GM19397 (cell line): ENCODE results near the gene TMCC2.

Experiments
- ATAC-seq: cut with Tn5 transposase; IDR thresholded peaks from one replicate; pipeline ENCODE4 v1.9.1; 2021; ENCODE audit warnings: mild to moderate bottlenecking, moderate library complexity; ENCODE audit not compliant: unreplicated experiment

Gene TMCC2

GRCh38 chr1:205237526-205238484 is 10.1 kb downstream of the TMCC2 start:
- ATAC-seq: no peak

DNA sequence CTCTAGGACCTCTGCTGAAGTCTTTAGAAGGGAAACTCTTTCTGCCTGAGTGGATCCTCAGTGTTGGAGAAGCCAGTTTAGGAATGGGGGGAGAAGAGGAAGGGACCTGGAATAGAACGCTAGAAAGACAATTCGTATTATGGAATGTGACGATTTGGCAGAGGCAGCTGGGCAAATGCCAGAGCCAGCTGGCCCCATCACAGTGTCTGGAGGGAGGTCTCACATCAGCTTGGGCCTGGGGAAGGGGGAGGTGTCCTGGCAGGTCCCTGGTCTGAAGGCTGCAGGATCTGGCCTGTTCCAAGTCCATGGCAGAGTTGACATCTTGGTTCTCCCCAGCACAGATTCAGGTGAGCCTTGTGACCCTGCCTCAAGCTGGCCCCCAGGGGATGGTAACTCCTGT is 11.3 kb downstream of the TMCC2 start:
- no peak for ATAC-seq

DNA sequence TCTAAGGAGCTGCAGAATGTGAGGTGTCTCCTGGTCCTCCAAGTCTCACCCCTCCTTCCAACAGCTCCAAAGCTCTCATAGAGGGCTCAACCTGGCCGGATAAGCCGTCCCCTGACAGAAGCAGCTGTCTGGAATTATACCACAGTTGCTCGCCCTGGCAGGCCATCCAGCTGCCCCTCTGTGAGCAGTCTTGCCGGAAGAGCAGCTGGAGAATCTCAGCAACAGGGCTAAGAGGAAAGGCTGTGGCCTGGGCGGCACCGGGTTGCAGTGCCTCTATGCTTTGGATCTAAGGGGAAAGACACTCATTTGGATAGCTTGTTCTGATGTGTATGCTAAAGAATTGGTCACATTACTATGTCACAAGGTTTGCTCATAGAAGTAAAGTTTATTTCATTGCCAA is 12.4 kb downstream of the TMCC2 start:
- no peak for ATAC-seq

- ATAC-seq: no peak
Observed at GRCh38 chr1:205240569-205240968, 12.8 kb downstream of the TMCC2 start.

DNA sequence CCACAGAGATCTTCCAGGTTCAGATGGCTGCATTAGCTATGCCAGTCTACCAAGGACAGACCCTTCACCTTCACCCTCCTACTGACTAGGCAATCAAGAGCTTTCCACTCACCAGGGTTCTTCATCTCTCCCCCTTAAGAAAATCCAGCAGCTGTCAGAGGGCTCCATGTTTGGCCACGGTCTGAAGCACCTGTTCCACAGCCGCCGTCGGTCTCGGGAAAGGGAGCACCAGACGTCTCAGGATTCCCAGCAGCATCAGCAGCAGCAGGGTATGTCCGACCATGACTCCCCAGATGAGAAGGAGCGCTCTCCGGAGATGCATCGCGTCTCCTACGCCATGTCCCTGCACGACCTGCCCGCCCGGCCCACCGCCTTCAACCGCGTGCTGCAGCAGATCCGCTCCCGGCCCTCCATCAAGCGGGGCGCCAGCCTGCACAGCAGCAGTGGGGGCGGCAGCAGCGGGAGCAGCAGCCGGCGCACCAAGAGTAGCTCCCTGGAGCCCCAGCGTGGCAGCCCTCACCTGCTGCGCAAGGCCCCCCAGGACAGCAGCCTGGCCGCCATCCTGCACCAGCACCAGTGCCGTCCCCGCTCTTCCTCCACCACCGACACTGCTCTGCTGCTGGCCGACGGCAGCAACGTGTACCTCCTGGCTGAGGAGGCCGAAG is 13.8 kb downstream of the TMCC2 start:
- no peak for ATAC-seq

- no peak for ATAC-seq
Observed at GRCh38 chr1:205243350-205244191, 15.8 kb downstream of the TMCC2 start.

DNA sequence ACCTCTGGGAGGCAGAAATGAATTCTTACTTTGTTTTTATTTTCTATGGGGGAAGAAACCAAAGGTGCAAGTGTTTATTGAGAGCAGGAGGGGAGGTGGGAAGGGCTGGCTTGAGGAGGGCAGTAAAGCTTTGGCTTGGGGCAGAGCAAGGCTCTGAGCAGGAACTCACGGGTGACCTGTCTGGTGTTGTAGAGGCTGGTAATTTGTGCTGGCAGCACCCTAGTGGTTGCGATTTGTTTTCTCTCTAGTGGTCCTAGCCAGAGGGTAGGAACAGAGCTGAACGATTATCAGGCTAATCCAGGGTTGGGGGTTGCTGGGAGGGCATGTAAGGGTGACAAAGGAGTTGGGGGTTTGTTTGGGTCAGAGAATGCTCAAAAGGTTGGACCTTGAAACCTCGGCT is 16.6 kb downstream of the TMCC2 start:
- no peak for ATAC-seq

GRCh38 chr1:205245096-205245495 is 17.4 kb downstream of the TMCC2 start:
- ATAC-seq: no peak

- ATAC-seq: no peak
Observed at GRCh38 chr1:205246351-205247119, 18.8 kb downstream of the TMCC2 start.

DNA sequence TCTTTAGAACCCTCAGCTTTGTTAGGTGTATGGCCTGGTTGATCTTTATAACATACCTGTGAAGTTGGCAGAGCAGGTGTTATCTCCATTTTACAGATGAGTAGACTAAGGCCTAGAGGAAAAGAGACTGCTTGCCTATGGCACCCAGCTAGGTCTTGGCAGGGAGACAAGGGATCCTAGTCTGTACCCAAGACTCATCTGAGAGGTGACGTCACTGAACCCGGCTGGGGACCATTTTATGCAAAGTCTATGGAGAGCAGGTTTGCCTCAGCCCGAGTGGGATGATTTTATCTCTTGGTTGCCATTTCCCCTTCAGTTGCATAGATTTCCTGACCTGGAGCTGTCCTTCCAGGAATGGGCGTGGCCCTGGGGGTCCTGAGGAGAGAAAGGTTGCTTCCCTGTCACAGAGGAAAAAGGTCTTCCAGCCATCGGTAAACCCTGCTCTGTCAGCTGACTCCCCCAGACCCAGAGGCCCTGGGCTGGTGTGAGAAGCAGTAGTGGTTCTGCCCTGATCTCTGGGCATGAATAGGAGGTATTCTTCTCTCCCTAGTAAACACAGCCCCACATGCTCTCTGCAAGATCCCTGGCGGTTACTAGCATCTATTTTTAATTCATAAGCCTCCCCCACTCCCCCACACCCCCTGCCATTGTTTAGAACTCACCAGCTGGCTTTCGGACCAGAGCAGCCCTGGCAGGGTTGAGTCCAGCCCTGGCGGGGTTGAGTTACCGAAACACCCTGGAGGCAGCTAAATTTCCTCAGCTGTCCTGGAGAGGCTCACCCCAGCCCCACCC is 19.6 kb downstream of the TMCC2 start:
- no peak for ATAC-seq

GRCh38 chr1:205248793-205249601 is 21.3 kb downstream of the TMCC2 start:
- no peak for ATAC-seq

DNA sequence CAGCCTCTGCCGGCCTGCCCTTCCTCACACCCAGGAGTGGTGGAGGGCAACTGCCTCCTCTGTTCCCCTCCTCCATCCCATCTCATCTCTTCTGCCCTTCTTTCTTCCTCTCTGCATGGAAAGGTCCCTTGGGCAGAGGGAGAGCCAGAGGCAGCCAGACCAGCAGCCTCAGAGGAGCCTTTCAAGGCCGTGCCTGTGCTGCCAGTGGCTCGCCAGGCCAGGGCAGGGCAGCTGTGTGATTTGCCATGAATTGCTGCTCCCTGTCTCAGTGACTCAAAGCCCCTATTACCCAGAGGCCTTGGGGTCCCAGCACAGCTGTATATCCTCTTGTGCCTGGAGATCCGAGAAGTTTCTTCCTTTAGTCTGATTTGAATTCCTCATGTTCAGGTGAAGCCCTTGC is 21.9 kb downstream of the TMCC2 start:
- no peak for ATAC-seq

- no peak for ATAC-seq
Observed at GRCh38 chr1:205250699-205251098, 23.0 kb downstream of the TMCC2 start.

- ATAC-seq: no peak
Observed at GRCh38 chr1:205251576-205251975, 23.8 kb downstream of the TMCC2 start.

GRCh38 chr1:205255941-205256780 is 28.4 kb downstream of the TMCC2 start:
- peak; percentile 64 for ATAC-seq

GRCh38 chr1:205256951-205257625 is 29.3 kb downstream of the TMCC2 start:
- no peak for ATAC-seq

DNA sequence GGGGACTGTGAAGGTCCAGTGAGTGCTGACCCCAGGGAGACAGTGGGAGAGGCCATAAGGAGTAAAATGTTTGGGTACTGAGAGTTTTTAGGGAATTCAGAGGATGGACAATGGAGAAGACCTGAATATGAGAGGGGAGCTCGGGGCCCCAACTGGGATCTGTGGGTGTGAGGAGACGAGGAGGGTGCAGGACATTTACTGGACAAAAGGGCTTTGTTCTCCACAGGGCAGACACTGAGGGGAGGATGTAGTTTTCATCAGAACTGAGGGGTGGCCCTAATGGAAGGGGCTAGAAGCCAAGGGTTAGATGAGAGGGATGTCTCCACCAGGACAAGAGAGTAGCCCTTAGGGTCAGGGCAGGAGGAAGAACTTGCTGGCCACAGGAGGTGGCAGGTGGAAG is 30.0 kb downstream of the TMCC2 start:
- no peak for ATAC-seq
